ENCODE measurements around the gene REEP1.
A peak's percentile ranks its signal among the peaks of the same experiment; 100 is the strongest.

The REEP1 gene, protein sequence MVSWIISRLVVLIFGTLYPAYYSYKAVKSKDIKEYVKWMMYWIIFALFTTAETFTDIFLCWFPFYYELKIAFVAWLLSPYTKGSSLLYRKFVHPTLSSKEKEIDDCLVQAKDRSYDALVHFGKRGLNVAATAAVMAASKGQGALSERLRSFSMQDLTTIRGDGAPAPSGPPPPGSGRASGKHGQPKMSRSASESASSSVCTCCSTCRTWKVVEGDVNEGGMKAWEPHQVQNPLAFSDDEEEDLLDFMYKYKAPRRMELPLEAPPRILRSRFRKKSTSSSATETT

DNA sequence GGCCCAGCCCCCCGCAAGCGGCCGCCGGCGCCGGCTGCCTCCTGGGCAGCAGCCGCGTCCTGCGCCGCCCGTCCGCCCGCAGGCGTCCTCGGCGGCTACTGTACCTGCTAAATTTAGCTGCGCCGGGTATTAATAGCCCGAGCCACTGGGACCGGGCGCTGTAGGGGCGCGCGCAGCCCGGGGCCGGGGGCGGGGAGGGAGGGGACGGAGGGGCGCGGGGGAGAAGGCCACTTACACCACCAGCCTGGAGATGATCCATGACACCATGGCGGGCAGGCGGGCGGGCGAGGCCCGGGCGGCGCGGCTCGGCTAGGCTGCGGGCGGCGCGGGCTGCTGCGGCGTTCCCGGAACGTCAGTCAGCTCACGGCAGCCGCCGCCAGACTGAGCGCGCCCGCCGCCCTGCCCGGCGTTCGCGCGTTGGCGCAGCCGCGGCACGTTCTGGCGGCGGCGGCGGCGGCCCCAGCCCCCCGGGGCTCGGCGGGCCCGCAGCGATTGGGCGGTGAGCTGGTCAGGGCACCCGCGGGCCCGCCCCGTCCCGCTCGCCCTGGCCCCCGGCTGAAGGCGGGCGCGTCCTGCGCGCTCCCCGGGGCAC is at the start of gene REEP1:
REEP1 (minus strand) TSS at position 383 of the 592 bp plus-strand sequence; CDS start at position 267, 116 bp downstream.
- no peaks in the 10 kb centered on the region for H3K36me3 ChIP-seq
- TF ChIP-seq, protein P1, sequence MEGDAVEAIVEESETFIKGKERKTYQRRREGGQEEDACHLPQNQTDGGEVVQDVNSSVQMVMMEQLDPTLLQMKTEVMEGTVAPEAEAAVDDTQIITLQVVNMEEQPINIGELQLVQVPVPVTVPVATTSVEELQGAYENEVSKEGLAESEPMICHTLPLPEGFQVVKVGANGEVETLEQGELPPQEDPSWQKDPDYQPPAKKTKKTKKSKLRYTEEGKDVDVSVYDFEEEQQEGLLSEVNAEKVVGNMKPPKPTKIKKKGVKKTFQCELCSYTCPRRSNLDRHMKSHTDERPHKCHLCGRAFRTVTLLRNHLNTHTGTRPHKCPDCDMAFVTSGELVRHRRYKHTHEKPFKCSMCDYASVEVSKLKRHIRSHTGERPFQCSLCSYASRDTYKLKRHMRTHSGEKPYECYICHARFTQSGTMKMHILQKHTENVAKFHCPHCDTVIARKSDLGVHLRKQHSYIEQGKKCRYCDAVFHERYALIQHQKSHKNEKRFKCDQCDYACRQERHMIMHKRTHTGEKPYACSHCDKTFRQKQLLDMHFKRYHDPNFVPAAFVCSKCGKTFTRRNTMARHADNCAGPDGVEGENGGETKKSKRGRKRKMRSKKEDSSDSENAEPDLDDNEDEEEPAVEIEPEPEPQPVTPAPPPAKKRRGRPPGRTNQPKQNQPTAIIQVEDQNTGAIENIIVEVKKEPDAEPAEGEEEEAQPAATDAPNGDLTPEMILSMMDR (IDR thresholded peaks at IDR 0.05; ENCODE audit: low read depth, low read length), result no peak
- DNase-seq, result peak; percentile 40
- H3K4me3 ChIP-seq (ENCODE audit: low read depth, low read length), result peak within 1 kb of the TSS; percentile 76
- no peaks in the 10 kb centered on the region for H3K27me3 ChIP-seq (ENCODE audit: insufficient read depth, low read depth, severe bottlenecking)
- H3K27ac ChIP-seq, result peak within 1 kb of the TSS; percentile 36; the same call in 1 of the 2 replicates
- peaks cover 4% of the 10 kb centered on the region for H3K9me3 ChIP-seq (ENCODE audit: severe bottlenecking)

DNA sequence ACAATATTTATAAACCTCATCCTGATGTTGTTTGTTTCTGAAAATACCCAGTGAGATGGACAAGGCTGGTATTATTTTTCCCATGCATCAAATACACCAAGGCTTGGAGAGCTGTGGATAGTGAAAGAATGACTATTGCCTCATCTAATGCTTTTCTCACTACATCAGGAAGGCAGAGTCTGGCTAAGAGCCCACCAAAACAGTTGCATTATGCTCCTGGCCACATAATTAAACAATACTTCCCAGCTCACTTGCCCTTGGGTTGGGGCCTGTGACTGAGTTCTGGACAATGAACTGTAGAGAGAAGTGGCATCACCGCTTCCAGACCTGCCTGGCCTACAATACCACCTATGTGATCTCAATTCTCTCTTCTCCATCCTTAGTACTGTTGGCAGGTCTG is 46.4 kb upstream of the REEP1 start:
- H3K9me3 ChIP-seq (ENCODE audit: severe bottlenecking), result no peaks in the 10 kb centered on the region
- H3K27ac ChIP-seq, result no peak overlapping the region
- H3K27me3 ChIP-seq (ENCODE audit: insufficient read depth, low read depth, severe bottlenecking), result no peaks in the 10 kb centered on the region
- DNase-seq, result no peak
- TF ChIP-seq, protein P1 (IDR thresholded peaks at IDR 0.05; ENCODE audit: low read depth, low read length), result no peak
- no peak overlapping the region for H3K4me3 ChIP-seq (ENCODE audit: low read depth, low read length)
- H3K36me3 ChIP-seq, result no peaks in the 10 kb centered on the region

DNA sequence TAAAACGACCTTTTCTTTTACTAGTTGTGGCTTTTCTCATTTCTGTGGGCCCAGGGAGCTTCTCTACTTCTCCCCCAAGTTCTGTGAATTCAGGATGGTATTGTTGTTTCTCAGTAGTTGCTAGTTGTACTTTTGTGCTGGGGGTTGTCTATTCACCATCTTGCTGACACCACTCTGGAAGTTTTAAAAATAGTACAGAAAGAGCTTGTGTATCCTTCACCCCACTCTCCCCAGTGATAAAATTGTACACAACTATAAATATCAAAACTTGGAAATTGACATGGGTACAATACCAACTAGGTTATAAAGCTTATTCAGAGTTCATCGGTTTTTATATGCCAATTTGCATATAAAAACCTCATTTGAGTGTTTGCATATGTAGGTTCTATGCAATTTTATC is 45.3 kb upstream of the REEP1 start:
- TF ChIP-seq, protein P1 (IDR thresholded peaks at IDR 0.05; ENCODE audit: low read depth, low read length), result no peak
- DNase-seq, result no peak
- Histone ChIP-seq H3K4me3 (ENCODE audit: low read depth, low read length) (no peak overlapping the region), H3K27me3 (ENCODE audit: insufficient read depth, low read depth, severe bottlenecking) (no peaks in the 10 kb centered on the region), H3K36me3 (no peaks in the 10 kb centered on the region), H3K27ac (no peak overlapping the region), H3K9me3 (ENCODE audit: severe bottlenecking) (no peaks in the 10 kb centered on the region)

DNA sequence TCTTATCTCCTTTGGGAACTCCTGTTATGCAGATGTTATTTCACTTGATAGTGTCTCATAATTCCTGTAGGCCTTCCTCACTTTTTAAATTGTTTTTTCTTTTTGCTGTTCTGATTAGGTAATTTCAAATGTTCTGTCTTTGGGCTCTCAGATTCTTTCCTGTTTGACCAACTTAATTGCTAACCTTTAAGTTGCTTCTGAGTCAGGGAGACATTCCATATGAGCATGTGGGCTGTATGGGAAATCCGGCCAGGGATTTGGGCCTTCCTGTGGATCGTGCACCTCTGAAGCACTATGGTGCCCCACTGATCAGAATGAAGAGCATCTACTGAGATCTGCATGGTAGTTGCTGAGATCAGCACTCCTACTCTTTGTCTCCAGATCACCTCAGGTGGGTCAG is 44.7 kb upstream of the REEP1 start:
- H3K9me3 ChIP-seq (ENCODE audit: severe bottlenecking), result no peaks in the 10 kb centered on the region
- DNase-seq, result no peak
- no peaks in the 10 kb centered on the region for H3K27me3 ChIP-seq (ENCODE audit: insufficient read depth, low read depth, severe bottlenecking)
- TF ChIP-seq, protein P1 (IDR thresholded peaks at IDR 0.05; ENCODE audit: low read depth, low read length), result no peak
- H3K27ac ChIP-seq, result no peak overlapping the region
- H3K36me3 ChIP-seq, result no peaks in the 10 kb centered on the region
- no peak overlapping the region for H3K4me3 ChIP-seq (ENCODE audit: low read depth, low read length)

DNA sequence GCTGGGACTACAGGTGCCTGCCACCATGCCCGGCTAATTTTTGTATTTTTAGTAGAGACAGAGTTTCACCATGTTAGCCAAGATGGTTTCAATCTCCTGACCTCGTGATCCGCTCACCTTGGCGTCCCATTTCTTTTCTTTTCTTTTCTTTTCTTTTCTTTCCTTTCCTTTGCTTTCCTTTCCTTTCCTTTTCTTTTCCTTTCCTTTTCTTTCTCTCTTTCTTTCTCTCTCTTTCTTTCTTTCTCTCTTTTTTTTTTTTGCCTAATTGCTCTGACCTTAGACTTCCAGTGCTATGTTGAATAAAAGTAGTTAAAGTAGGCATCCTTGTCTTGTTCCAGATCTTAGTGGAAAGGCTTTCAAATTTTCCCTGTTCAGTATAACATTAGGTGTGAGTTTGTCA is 41.0 kb upstream of the REEP1 start:
- TF ChIP-seq, protein P1 (IDR thresholded peaks at IDR 0.05; ENCODE audit: low read depth, low read length), result no peak
- H3K27ac ChIP-seq, result no peak overlapping the region
- DNase-seq, result no peak
- no peaks in the 10 kb centered on the region for H3K36me3 ChIP-seq
- H3K27me3 ChIP-seq (ENCODE audit: insufficient read depth, low read depth, severe bottlenecking), result no peaks in the 10 kb centered on the region
- H3K4me3 ChIP-seq (ENCODE audit: low read depth, low read length), result no peak overlapping the region
- H3K9me3 ChIP-seq (ENCODE audit: severe bottlenecking), result no peaks in the 10 kb centered on the region

Data from WERI-Rb-1 (cell line).